ENCODE data around the gene ZNF397.

ZNF397 gene

DNA sequence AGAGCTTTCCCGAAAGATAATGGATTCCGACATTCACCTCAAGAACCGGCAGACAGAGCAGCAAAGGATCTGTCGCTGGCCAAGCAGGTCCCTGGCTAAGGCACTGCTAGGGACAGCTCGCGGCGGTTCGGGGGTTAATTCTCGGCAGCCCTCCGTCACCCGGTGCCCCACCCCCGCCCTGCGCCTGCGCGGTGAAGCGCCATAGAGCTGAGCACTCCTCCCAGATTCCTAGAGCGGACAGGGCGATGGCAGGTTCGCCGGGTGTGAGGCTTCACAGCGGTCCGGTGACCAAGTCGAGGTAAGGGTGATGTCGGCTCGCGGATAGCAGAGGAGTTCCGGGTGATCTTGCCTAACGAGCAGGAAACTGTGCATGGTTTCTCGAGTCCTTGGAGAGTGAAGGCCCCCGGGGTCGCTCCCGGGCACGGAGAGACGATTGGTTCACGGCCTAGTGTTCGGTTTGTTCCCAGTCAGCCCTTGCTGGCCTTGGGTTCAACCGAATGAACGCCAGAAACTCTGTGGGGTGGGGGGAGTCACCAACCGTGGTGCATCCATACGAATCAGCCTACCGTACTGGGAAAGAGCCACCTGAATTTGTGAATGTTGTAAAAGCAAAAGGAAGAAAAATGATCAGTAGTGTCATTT lies 49.4 kb downstream of the ZNF397 start, which contains the start of gene ZSCAN30:
TSS of gene ZSCAN30 (minus strand) at position 136 of the 642 bp plus-strand sequence. CDS start 25,877 bp downstream, outside the sequence.
- peak; percentile 75 to 96 (median 91) for DNase-seq

DNA sequence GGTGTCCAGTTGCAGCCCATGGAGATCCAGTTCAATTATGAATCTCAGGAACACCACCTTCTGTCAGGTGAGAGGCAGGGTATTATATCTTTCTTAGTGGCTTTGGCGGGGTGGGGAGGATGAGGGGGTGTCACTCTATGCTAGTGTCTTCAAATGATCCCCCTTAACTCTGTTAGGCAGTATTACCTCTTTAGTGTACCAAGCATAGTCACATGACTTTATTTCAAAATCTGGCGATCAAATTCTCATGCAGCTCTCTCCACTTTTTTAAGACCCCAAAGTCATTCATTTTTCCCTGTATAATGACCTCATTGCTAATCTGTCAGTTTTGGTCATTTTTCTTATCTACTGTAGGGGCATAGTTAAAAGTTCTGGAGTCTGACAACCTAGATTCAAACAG lies 50.3 kb downstream of the ZNF397 start:
- no peak for DNase-seq

DNA sequence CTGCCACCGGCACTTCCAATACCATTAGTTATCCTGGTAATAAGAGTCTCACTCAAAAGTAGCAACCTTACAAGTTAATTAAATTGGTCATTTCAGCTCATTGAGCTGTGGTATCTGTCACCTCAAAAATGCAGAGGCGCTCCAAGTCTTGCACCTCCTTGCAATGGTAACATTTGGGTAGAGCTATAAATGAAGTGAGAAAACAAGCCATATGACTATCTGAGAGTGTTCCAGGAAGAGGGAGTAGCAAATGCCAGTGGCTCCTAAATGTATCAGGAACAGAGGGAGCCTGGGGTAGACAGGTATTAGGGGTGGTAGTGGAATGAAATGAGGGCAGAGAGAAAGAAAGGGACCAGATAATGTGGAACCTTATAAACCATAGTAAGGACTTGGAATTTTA lies 55.2 kb downstream of the ZNF397 start:
- no peak for DNase-seq

DNA sequence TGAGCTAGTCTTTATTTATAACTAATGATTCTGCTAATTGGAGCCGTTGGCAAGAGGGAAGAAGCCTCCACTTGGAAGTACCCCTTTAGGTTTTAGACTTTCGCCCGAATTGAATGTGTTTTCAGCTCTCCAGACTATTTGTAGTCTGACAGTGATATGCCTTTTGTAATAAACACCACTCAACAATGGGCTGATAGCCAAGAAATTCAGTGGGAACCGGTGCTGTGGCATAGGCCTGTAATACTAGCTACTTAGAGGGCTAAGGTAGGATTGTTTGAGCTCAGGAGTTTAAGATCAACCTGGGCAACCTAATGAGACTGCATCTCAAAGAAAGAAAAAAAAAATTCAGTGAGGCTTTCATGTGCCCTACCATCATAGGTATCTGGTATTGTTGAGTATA lies 62.8 kb downstream of the ZNF397 start:
- DNase-seq: no peak

DNA sequence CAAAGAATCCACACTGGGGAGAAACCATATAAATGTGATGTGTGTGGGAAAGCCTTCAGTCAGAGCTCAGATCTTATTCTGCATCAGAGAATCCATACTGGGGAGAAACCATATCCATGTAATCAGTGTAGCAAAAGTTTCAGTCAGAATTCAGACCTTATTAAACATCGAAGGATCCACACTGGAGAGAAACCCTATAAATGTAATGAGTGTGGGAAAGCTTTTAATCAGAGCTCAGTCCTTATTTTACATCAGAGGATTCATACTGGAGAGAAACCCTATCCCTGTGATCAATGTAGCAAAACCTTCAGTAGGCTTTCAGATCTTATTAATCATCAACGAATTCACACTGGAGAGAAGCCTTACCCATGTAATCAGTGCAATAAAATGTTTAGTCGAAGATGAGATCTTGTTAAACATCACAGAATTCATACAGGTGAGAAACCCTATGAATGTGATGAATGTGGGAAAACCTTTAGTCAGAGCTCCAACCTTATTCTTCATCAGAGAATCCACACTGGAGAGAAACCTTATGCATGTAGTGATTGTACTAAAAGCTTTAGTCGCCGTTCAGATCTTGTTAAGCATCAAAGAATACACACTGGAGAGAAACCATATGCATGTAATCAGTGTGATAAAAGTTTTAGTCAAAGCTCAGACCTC lies 65.9 kb downstream of the ZNF397 start:
- no peak for DNase-seq

All from amygdala (tissue), 56 donors.